GM21825 (cell line): ENCODE data around the gene PGM5.

Experiments used
- ATAC-seq: cut with Tn5 transposase; IDR thresholded peaks from one replicate; pipeline ENCODE4 v1.9.1; 2021; ENCODE audit warnings: mild to moderate bottlenecking, moderate library complexity; ENCODE audit not compliant: unreplicated experiment

Gene PGM5

GRCh38 chr9:68493541-68493940, 137.1 kb downstream of the PGM5 start:
- ATAC-seq, result no peak

- no peak for ATAC-seq
Measured at GRCh38 chr9:68493958-68494577, 137.7 kb downstream of the PGM5 start.

- ATAC-seq, result no peak
Measured at GRCh38 chr9:68495247-68495646, 138.8 kb downstream of the PGM5 start.

GRCh38 chr9:68496356-68496755, 139.9 kb downstream of the PGM5 start:
- no peak for ATAC-seq

DNA sequence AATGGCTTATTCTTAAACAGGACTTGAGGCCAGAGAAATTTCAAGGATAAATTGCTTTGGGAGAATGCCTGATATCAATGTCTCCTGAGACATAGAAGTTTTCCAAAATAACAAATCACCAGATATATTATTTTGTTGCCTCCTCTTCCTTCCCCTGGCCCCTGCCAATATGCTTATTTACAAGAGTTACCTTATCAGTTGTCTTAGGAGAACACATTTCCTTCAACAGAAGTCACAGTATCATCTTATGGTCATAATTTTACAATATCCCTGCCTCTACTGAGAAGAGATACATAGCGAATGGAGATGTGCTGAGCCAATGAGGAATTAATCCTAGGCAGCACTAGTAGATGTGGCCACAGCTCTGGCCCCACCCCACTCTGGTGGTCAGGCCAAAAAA, 141.2 kb downstream of the PGM5 start:
- no peak for ATAC-seq

DNA sequence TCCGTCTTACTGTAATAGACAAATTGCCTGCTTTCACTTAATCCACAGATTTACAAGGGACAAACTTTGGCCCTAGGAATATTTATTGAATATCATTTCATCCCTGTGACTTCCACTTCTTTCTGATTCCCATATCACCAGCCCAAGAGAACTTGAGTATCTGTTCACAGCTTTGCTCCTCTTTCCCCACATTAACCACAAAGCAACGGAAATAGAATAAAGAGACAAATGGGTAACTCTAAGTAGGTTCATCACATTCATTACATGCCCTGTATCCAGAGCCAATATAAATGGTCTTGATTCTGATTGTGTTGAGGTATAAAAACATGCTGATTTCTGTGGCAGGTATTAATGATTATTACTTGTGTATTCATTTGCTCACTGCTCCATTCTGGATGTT, 142.4 kb downstream of the PGM5 start:
- no peak for ATAC-seq

DNA sequence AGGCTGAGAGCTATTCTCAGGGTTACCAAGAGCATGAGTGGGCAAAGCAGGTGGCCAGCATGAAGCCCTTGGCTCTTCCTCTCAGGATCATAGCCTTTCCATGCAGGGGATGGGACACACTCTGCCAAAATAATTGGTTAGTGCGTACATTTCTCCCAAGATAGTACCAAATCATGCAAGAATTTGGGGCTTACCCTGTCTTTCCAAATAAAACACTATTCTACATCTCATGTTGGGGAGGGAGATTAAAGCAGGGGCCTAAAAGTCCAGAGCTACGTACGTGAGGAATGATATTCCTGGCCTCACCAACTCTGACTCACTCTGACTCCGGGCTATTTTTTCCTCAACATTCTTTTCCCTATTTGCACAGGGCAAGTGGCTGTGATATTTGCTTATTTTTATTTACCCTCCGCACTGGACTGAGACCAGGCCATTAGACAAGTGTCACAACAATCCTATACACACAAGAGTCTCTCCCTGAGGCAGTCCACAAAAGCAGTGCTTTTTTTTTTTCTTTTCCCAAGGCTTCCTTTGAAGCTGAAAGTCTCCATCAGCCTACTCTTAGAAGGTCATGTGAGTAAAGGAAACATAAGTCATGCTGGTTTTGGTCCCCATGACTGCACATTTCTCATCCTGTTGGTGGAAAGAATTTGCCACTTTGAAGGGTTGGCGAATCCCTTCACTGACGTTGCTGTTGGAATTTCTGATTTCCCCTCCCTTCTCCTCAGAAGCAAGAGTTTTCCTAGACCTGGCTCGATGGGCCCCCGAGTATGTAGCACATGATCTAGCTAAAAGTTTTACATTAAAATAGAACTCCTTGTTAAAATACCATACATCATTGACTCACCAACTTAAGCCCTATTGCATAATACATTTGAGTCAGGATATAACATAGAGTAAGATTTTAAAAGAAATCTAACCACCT, 144.3 kb downstream of the PGM5 start:
- no peak for ATAC-seq

GRCh38 chr9:68502279-68502678, 145.9 kb downstream of the PGM5 start:
- ATAC-seq, result no peak

DNA sequence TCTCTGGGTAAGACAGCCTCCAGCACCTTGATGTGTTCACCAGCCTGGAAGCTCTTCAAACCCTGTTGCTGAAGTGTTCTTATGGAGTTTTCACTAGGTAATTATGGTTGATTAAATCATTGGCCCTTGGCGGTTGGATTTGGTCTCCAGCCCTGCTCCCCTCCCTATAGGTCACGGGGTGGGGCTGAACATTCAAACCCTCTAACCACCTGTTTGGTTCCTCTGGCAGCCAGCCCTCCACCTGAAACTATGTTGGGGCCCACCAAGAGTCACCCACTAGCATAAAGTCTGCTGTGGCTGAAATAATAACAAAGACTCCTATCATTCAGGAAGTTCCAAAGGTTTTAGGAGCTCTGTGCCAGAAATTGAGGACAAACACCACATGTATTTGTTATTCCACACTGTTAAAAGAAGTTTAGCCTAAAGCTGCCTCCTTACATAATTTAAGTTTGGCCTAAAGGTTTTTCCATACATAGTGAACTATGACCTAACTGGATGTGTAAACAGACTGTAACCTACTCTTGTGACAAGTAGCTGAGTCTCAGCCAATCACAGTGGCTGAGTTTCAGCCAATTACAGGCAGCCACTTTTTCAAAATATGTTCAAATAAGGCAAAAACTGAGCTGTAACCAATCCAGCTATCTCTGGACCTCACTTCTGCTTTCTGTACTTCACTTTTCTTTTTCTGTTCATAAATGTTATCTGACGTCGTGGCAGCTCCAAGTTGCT, 149.4 kb downstream of the PGM5 start:
- peak; percentile 69 for ATAC-seq

GRCh38 chr9:68506551-68506950, 150.1 kb downstream of the PGM5 start:
- no peak for ATAC-seq

GRCh38 chr9:68507130-68507805, 150.9 kb downstream of the PGM5 start:
- no peak for ATAC-seq

DNA sequence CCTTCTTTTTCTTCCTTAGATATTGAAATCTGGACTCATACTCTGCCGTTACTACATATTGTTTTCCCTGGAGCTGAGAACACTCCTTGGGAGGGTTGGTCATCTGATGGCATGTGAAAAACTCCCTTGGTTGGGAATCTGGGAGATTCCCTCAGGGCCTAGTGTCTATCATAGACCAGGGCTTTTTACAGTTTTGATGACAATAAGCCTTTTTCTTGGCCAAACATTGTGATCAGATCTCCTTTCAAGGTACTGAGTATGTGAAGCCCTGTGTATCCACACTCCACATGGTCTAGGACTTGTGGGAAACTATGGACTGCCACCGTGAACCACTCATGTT, 151.4 kb downstream of the PGM5 start:
- ATAC-seq, result no peak

- no peak for ATAC-seq
Measured at GRCh38 chr9:68508547-68508946, 152.1 kb downstream of the PGM5 start.

DNA sequence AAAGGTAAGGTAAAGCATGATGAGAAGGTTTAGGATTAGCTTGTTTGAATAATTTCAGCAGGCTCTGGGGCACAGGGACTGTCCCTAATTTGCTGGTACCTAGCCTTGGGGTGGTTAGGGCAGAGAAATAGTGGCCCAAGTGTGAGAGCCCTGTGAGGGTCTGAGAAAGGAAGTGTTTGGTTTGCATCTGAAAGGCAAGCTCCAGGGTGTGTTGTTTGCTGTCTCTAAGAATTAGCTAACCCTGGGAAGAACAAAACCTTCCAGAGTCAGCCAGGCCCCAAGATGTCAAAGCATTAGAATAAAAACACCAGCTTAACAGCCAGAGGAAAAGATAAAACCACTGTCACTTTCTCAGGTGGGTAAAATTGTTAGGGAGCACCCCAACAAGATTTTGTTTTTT, 153.3 kb downstream of the PGM5 start:
- no peak for ATAC-seq

DNA sequence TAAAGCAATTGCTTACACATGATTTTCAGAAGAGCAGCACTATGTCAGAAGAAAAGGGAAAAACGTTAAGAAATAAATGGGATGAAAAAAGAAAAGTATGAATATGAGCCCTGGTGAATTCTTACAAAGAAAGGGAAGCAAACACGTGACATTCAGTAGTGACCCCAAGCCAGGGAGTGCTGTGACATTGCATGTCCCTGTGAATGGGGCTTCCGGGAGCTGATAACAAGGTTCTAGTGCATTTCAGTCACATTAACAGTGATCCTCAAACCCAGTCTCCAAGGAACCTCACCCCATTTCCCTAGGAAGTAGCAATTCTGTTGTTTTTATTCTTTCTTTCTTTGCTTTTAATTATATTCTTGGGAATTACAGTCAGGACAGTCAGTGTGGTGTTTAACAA, 157.0 kb downstream of the PGM5 start:
- no peak for ATAC-seq

GRCh38 chr9:68513981-68514380, 157.6 kb downstream of the PGM5 start:
- no peak for ATAC-seq

DNA sequence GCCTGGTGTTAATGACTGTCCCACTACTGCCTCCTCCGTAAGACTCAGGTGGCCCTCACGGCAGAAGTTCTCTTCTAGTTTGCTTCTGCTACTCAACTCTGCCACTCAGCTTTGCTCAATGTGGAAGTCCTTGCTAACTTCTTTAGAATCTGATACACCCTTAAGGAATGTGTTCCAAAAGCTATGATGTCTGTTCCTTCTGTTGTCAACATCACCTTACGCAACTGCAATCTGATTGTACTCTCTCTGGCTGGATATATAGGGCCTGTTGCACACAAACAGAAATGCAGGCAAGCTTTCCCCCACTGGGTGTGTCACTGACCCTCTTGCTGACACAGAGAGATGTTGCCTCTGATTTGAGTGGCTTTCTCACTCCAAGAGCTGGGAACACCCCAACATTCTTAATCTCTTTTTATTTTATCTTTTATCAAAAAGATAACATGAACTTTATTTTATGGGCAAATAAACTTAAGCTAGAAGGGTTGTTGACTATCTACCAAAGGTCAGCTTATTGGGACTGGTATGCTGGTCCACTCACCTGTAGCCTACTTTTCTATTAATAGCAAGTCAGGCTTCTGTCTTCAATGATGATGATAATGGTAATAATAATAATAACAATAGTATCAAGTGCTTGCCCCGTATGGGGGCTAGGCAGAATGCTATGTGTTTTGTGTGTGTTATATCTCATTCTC, 159.1 kb downstream of the PGM5 start:
- no peak for ATAC-seq

GRCh38 chr9:68522131-68522530, 165.7 kb downstream of the PGM5 start:
- no peak for ATAC-seq

DNA sequence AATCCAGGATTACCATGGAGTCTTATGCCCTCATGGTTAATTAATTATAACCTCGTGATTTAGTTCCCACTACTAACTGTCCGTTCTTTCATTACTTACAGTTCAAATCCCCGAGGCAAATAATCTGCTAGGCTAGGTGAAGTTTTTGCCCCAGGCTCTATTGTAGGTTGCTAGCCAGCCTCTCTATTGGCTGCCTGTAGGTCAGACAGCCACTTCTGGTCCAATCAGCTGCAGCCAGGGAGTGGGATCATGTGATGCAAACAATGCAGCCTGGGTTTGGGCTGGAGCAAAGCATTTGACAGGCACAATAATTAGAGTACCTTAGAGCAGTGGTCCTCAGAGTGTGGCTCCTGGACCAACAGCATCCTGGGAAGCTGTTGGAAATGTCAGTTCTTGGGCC, 166.5 kb downstream of the PGM5 start:
- ATAC-seq, result no peak

DNA sequence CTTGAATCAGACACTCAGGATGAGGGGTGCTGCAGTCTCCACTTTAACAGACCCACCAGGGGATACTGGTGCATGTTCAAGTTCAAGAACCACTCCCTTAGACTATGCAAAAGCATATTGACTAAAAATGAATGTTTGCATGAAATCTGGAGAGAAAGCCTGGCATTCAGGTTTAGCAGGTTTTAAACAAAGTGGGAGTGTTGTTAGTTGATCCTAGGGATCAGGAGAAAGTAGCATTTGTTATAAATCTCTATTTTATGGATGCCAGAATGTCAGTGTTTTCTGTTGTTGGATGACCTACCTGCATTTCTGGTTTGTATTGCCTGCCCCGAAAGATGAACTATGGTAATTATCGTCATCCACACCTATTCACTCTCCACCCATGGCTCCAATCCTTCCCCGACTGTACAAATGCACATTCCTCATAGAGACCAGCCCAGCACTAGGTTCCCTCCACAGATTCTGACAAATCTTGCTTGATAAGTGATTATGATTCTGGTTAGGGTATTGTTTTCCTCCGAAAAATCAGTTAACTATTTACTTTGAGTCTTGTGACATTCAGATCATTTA, 167.0 kb downstream of the PGM5 start:
- ATAC-seq, result no peak
